Left lung (tissue), 10 donors: ENCODE measurements around the gene OPCML. TPM values are rescaled to one million over a fixed set of nuclear protein-coding genes. Genes with fewer than 3 reads are reported as not detected.

Experiments used
- ATAC-seq: fragments of 200-7000 bp; cut with Tn5 transposase; one replicate; pipeline ENCODE4 v1.9.1; 2020; ENCODE audit warnings: moderate library complexity
- DNase-seq, 4 donors: peaks; one replicate each; pipeline ENCODE4 v3.0.0-alpha.2; 2013 to 2020
- H3K27ac ChIP-seq, 2 donors: fragments of 200-600 bp; sonication (generic) in 1 of 2; one replicate each; pipeline versions ENCODE4 v1.5.0 to v1.8.0; 2020 to 2021
- H3K27me3 ChIP-seq, 2 donors: fragments of 200-600 bp; sonication (generic) in 1 of 2; one replicate each; pipeline versions ENCODE4 v1.5.0 to v1.8.0; 2020 to 2021
- H3K36me3 ChIP-seq, 2 donors: fragments of 200-600 bp; sonication (generic) in 1 of 2; one replicate each; pipeline versions ENCODE4 v1.5.0 to v1.8.0; 2020 to 2021
- H3K4me1 ChIP-seq, 2 donors: fragments of 200-600 bp; one replicate each; pipeline ENCODE4 v1.8.0; 2021
- H3K4me3 ChIP-seq, 2 donors: fragments of 200-600 bp; sonication (generic) in 1 of 2; one replicate each; pipeline versions ENCODE4 v1.5.0 to v1.8.0; 2020 to 2021; ENCODE audit warnings: mild to moderate bottlenecking in 1 of 2
- H3K9me3 ChIP-seq, 2 donors: fragments of 200-600 bp; sonication (generic) in 1 of 2; one replicate each; pipeline versions ENCODE4 v1.5.0 to v1.8.0; 2020 to 2021
- intact Hi-C, 2 donors: fragments of 100-400 bp; cut with DNase I; formaldehyde crosslinking; loops; one replicate each; pipeline versions ENCODE4 v1.11.2 to v1.14.2; 2022
- polyA plus RNA-seq, 6 donors: library from polyadenylated mRNA; unstranded; fragments of 120-200 nt; gene quantifications; one replicate each; pipeline ENCODE4 v1.2.1, GENCODE V29; 2013; ENCODE audit not compliant: insufficient read length in 6 of 6
- total RNA-seq, 2 donors: library from RNA; stranded (reverse); fragmentation: NEBNext Ultra II Directional; extraction: Animal tissue kit (Norgen Biotek cat#: 25700); gene quantifications; one replicate each; pipeline ENCODE4 v1.2.1, GENCODE V29; 2021
- TF ChIP-seq, protein P1 (sequence below), 2 donors: fragments of 200-600 bp; sonication (generic) in 1 of 2; IDR thresholded peaks; one replicate each; pipeline versions ENCODE4 v1.5.0 to v1.8.0; 2021; ENCODE audit warnings: antibody characterized with exemption in 2 of 2
- donor health status: DM: no; HTN: yes; CAD: no.
- donor health status: DM: no; HTN: no; CAD: no.

Gene OPCML
- total and polyA plus RNA-seq, 8 donors, result 0.98 to 5.3 (median 1.9) TPM; not detected in 2

DNA sequence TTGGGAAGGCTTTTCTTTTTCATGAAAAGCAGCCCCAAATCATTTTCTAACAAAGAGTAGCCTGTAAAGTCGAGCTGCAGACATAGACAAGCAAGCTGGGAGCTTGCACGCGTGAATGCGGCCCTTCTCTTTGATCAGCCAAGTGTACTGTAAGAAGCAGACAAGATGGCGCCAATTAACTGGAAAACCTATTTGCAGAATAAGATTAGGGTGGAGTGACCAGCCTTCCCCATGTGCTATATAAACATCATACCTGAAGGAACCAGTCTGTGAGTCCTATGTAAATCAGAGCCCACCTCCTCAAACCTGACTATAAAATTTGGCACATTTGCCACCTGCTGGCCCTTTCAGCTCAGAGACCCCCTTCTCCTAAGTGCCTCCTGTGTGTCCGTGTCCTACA lies 982.7 kb downstream of the OPCML start:
- DNase-seq (no peak), ATAC-seq (no peak)
- Histone ChIP-seq H3K27ac (no peak overlapping the region), H3K4me3 (no peak overlapping the region), H3K4me1 (no peaks in the 10 kb centered on the region), H3K9me3 (peaks cover 0 to 9% of the 10 kb centered on the region in 2 donors), H3K36me3 (no peaks in the 10 kb centered on the region), H3K27me3 (no peaks in the 10 kb centered on the region)
- TF ChIP-seq, protein P1, sequence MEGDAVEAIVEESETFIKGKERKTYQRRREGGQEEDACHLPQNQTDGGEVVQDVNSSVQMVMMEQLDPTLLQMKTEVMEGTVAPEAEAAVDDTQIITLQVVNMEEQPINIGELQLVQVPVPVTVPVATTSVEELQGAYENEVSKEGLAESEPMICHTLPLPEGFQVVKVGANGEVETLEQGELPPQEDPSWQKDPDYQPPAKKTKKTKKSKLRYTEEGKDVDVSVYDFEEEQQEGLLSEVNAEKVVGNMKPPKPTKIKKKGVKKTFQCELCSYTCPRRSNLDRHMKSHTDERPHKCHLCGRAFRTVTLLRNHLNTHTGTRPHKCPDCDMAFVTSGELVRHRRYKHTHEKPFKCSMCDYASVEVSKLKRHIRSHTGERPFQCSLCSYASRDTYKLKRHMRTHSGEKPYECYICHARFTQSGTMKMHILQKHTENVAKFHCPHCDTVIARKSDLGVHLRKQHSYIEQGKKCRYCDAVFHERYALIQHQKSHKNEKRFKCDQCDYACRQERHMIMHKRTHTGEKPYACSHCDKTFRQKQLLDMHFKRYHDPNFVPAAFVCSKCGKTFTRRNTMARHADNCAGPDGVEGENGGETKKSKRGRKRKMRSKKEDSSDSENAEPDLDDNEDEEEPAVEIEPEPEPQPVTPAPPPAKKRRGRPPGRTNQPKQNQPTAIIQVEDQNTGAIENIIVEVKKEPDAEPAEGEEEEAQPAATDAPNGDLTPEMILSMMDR (IDR thresholded peaks at IDR 0.05), result no peak
- intact Hi-C loops, result no loop called here

DNA sequence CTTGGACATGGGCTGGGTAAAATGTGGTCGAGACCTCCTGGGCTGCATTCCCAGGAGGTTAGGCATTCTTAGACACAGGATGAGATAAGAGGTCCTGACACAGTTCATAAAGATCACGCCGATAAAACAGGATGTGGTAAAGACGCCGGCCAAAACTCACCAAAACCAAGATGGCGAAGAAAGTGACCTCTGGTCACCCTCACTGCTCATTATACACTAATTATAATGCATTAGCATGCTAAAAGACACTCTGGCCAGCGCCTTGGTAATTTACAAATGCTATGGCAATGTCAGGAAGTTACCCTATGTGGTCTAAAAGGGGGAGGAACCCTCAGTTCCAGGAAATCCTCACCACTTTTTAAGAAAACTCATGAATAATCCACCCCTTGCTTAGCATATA lies 983.3 kb downstream of the OPCML start:
- TF ChIP-seq, protein P1 (IDR thresholded peaks at IDR 0.05), result no peak
- intact Hi-C loops, result no loop called here

DNA sequence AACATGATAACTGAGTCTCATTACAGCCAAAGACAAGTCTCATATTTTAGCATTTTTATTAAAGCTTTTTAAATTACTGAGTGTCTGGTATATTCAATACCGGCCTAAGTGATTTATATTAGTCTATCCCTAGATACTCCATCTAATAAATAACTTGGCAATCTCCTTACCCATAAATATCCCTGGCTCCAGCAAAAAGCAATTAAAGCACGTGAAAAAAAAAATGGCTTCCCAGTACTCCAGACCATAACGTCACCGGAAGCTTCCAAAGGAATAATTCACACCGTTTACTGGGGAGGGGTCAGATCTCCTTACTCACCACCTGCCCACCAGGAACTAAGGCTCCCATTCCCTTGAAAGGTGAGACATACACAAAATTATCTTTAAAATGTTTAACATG lies 988.3 kb downstream of the OPCML start:
- intact Hi-C loops, result no loop called here
- no peak for ATAC-seq
- no peak overlapping the region for H3K27ac ChIP-seq
- no peaks in the 10 kb centered on the region for H3K4me1 ChIP-seq
- H3K36me3 ChIP-seq, result no peaks in the 10 kb centered on the region
- no peak for DNase-seq
- no peaks in the 10 kb centered on the region for H3K27me3 ChIP-seq
- no peak overlapping the region for H3K4me3 ChIP-seq
- TF ChIP-seq, protein P1 (IDR thresholded peaks at IDR 0.05), result no peak
- no peaks in the 10 kb centered on the region for H3K9me3 ChIP-seq

More for the DNA sequence above, 983.3 kb downstream of the OPCML start:
- DNase-seq, result no peak
- Histone ChIP-seq H3K4me1 (no peaks in the 10 kb centered on the region), H3K4me3 (no peak overlapping the region), H3K9me3 (peaks cover 0 to 9% of the 10 kb centered on the region in 2 donors), H3K27ac (no peak overlapping the region), H3K36me3 (no peaks in the 10 kb centered on the region), H3K27me3 (no peaks in the 10 kb centered on the region)
- ATAC-seq, result no peak

DNA sequence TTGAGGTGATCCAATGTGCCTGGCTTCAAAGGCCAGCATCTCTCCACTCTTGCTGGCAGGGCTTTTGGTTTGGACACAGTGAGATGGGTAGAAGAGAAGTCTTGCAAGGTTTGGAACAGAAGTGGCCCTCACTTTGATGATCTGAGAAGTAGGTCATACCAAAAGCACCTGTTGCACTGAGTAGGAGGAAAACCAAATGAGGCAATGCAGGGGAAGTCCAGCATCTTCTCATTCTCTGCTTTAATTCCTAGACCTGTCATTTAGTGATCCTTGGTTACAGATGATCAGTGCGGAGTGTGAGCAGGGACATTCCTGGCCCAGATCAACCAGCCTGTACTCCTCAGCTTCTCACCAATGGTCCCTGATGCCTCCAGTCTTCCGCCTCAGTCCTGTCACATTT lies 990.5 kb downstream of the OPCML start:
- H3K36me3 ChIP-seq, result no peaks in the 10 kb centered on the region
- DNase-seq, result no peak
- no peak overlapping the region for H3K27ac ChIP-seq
- no peaks in the 10 kb centered on the region for H3K9me3 ChIP-seq
- TF ChIP-seq, protein P1 (IDR thresholded peaks at IDR 0.05), result no peak
- no peak overlapping the region for H3K4me3 ChIP-seq
- intact Hi-C loops, result no loop called here
- ATAC-seq, result no peak
- H3K27me3 ChIP-seq, result no peaks in the 10 kb centered on the region
- H3K4me1 ChIP-seq, result no peaks in the 10 kb centered on the region

DNA sequence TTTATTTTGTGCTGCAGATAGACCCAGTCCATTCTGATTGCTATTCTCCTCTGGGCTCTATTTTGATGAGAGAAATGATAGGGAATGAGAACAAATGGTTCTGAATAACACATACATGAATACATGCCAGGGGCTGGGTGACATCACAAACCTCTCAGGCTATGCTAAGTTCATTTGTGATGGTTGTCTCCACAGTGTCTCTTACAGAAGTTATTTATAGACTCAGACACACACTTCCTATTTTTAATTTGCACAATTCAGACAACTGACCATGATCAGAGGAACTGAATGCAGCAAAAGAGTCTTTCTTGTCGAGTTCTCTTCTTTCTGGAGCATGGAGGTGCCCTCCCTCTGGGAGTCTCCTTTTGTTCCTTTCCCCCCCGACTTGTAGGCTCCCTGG lies 991.7 kb downstream of the OPCML start:
- Histone ChIP-seq H3K9me3 (no peaks in the 10 kb centered on the region), H3K4me3 (no peak overlapping the region), H3K36me3 (no peaks in the 10 kb centered on the region), H3K27ac (no peak overlapping the region), H3K4me1 (no peaks in the 10 kb centered on the region), H3K27me3 (no peaks in the 10 kb centered on the region)
- DNase-seq (no peak), ATAC-seq (no peak)
- intact Hi-C loops, result no loop called here
- TF ChIP-seq, protein P1 (IDR thresholded peaks at IDR 0.05), result no peak
